ENCODE results near the gene SCGB1D1. TPM values are rescaled to one million over a fixed set of nuclear protein-coding genes. Genes with fewer than 3 reads are reported as not detected.

SCGB1D1 gene
- total RNA-seq, result not detected in 2 replicates

GRCh38 chr11:62190011-62190410 lies at the start of gene SCGB1D1:
Gene SCGB1D1 (plus strand): TSS chr11:62190216. CDS start chr11:62190285, 69 bp downstream.

GRCh38 chr11:62242021-62242420 lies 52.0 kb downstream of the SCGB1D1 start, which contains the start of gene SCGB1D2:
Gene SCGB1D2 (plus strand): TSS chr11:62242239. CDS start chr11:62242308, 69 bp downstream.

Other genes with a start within 250 kb of the SCGB1D1 start
- 2.3 and 2.4 TPM in 2 replicates for gene BEST1, start 239.9 kb upstream of the SCGB1D1 start, total RNA-seq
- 1,805 and 4,952 TPM in 2 replicates for gene FTH1, start 222.6 kb upstream of the SCGB1D1 start, total RNA-seq
- 7.5 and 13.7 TPM in 2 replicates for gene INCENP, start 66.2 kb upstream of the SCGB1D1 start, total RNA-seq
- not detected in 2 replicates for gene SCGB2A1, start 18.5 kb downstream of the SCGB1D1 start, total RNA-seq
- gene SCGB1D2, start 52.0 kb downstream of the SCGB1D1 start, total RNA-seq, result not detected in 2 replicates
- gene SCGB2A2, start 79.9 kb downstream of the SCGB1D1 start, total RNA-seq, result not detected in 2 replicates
- gene SCGB1D4, start 108.9 kb downstream of the SCGB1D1 start, total RNA-seq, result not detected in 2 replicates
- 0.14 and 0.34 TPM in 2 replicates for gene ASRGL1, start 147.2 kb downstream of the SCGB1D1 start, total RNA-seq
- gene SCGB1A1, start 228.8 kb downstream of the SCGB1D1 start, total RNA-seq, result not detected in 2 replicates

All from nasal cavity respiratory epithelium epithelial cell of viscerocranial mucosa (primary cell).